Duodenal mucosa (tissue), 2 donors: ENCODE results near the gene COL20A1.

Experiments
- H3K27ac ChIP-seq: one replicate; pipeline ENCODE4 v1.7.0; 2013; ENCODE audit warnings: low read depth, low read length
- H3K27me3 ChIP-seq, 2 donors: one replicate each; pipeline ENCODE4 v1.7.0; 2013; ENCODE audit warnings: low read length in 2 of 2, control low read depth in 1 of 2; ENCODE audit not compliant: insufficient read depth in 2 of 2, control insufficient read depth in 1 of 2
- H3K36me3 ChIP-seq, 2 donors: one replicate each; pipeline ENCODE4 v1.7.0; 2013; ENCODE audit warnings: low read length in 2 of 2, control low read depth in 1 of 2; ENCODE audit not compliant: insufficient read depth in 2 of 2, control insufficient read depth in 1 of 2
- H3K4me1 ChIP-seq, 2 donors: one replicate each; pipeline ENCODE4 v1.7.0; 2013; ENCODE audit warnings: low read length in 2 of 2, control low read depth in 1 of 2; ENCODE audit not compliant: insufficient read depth in 2 of 2, control insufficient read depth in 1 of 2
- H3K4me3 ChIP-seq, 2 donors: one replicate each; pipeline ENCODE4 v1.7.0; 2013; ENCODE audit warnings: low read length in 2 of 2, low read depth in 1 of 2
- H3K9ac ChIP-seq, 2 donors: one replicate each; pipeline ENCODE4 v1.7.0; 2013; ENCODE audit warnings: low read length in 2 of 2, low read depth in 1 of 2
- H3K9me3 ChIP-seq, 2 donors: one replicate each; pipeline ENCODE4 v1.7.0; 2013; ENCODE audit warnings: low read length in 2 of 2, control low read depth in 1 of 2; ENCODE audit not compliant: control insufficient read depth in 1 of 2

The COL20A1 gene

DNA sequence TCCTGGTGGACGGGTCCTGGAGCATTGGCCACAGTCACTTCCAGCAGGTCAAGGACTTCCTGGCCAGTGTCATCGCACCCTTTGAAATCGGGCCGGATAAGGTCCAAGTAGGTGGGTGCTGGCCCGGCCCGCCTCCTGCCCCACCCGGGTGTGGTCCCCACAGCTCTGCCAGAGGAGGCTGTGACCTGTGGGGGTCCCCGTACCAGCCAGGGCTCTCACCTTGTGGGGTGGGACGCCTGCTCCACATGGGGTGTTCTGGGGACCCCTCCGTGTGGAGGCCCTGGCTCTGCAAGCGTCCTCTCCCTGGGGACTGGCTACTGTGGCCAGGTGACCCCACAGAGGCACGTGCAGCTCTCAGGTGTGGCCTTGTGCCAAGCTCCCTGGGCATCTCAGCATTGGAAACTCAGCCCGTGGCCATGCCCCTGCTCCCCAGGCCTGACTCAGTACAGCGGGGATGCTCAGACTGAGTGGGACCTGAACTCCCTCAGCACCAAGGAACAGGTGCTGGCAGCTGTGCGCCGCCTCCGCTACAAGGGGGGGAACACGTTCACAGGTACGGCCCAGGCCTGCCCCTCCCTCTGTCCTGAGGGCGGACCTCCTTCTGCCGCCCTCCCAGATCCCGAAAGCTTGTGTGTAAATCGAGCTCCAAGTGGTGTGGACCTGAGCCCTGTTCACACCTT lies 14.7 kb downstream of the COL20A1 start:
- Histone ChIP-seq H3K27me3 (peaks cover 0 to 10% of the 10 kb centered on the region in 2 donors), H3K9me3 (no peaks in the 10 kb centered on the region), H3K27ac (no peak overlapping the region), H3K4me1 (no peaks in the 10 kb centered on the region), H3K36me3 (no peaks in the 10 kb centered on the region), H3K9ac (no peak overlapping the region), H3K4me3 (no peak overlapping the region)

DNA sequence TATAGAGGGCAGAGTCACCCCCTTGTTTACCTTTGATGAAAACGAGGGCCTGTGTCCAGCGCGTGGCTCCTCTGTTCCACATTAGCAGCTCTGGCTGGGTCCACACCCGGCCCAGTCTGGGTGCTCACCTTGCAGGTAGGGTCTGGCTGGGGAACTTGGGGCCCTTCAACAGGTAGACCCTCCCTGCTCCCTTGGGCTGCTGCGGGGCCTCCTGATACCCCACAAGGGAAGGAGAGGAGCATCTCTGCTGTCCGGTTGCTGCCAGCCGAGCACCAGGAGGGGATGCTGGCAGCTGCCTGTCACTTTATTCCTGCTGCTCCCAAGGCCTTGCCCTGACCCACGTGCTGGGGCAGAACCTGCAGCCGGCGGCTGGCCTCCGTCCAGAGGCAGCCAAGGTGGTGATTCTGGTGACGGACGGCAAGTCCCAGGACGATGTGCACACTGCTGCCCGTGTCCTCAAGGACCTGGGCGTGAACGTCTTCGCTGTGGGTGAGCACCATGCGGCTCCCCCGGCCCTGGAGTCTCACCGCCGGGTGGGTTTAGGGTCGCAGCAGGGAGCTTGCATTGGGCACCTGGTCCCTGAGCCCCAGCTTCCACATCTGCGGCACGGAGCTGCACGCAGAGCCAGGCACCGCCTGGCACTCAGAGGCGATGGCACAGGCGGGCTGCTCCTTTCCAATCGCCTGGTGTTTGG lies 15.4 kb downstream of the COL20A1 start:
- no peaks in the 10 kb centered on the region for H3K4me1 ChIP-seq
- no peaks in the 10 kb centered on the region for H3K9me3 ChIP-seq
- no peak overlapping the region for H3K9ac ChIP-seq
- H3K27ac ChIP-seq = no peak overlapping the region
- no peaks in the 10 kb centered on the region for H3K36me3 ChIP-seq
- peaks cover 0 to 10% of the 10 kb centered on the region in 2 donors for H3K27me3 ChIP-seq
- no peak overlapping the region for H3K4me3 ChIP-seq

DNA sequence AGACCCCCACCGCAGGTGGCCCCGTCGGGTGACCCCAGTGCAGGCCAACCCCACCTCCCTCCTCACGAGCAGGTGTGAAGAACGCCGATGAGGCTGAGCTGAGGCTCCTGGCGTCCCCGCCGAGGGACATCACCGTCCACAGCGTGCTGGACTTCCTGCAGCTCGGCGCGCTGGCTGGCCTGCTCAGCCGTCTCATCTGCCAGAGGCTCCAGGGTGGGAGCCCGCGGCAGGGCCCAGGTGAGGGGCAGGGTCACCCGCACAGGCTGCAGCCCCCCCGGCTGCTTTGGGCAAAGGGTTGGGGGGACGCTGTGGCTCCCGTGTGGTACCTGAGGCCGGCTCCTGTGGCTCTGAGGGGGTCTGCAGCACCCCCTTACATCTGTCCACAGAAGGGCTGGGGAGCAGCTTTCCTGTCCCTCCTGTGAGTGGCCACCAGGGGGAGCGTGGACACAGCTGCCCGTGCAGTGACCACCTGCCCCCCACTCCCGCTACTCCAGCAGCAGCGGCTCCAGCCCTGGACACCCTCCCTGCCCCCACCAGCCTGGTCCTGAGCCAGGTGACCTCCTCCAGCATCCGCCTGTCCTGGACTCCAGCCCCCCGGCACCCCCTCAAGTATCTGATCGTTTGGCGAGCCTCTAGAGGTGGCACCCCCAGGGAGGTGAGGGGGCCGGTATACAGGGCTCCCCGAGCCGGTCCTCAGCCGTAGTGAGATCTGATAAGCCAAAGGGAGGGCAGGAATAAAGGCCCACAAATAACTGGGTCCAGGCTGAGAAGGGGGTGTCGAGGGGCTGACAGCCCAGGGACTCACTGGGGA lies 16.5 kb downstream of the COL20A1 start:
- no peak overlapping the region for H3K4me3 ChIP-seq
- no peaks in the 10 kb centered on the region for H3K4me1 ChIP-seq
- H3K9ac ChIP-seq = no peak overlapping the region
- no peaks in the 10 kb centered on the region for H3K36me3 ChIP-seq
- no peak overlapping the region for H3K27ac ChIP-seq
- peaks cover 0 to 10% of the 10 kb centered on the region in 2 donors for H3K27me3 ChIP-seq
- no peaks in the 10 kb centered on the region for H3K9me3 ChIP-seq

DNA sequence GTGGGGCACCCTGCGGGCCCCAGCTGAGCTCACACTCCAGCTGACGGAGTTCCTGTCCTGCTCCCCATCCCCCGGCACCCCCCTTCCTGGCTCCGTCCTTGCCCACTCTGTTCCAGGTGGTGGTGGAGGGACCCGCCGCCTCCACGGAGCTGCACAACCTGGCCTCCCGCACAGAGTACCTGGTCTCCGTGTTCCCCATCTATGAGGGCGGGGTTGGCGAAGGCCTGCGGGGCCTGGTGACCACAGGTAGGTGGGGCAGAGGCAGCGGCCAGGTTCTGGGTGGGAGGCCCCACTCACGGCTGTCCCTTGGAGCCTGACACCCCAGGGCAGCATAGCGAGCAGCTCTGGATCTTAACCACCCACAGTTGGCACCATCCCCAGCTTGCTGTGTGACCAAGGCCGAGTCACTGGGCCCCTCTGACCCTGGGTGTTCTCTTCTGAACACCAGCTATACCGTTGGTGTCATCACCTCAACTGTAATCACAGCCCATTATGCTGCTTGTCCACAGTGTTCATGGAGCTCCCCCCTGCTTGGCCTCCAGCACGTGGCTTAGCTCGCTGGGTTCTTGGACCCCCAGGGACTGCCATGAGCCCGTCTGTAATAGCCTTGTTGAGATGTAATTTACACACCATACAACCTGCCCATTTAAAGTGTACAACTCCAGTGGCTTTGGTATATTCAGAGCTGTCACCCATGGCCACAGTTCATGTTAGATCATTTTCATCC lies 17.4 kb downstream of the COL20A1 start:
- Histone ChIP-seq H3K9ac (no peak overlapping the region), H3K27me3 (peaks cover 0 to 10% of the 10 kb centered on the region in 2 donors), H3K4me1 (no peaks in the 10 kb centered on the region), H3K9me3 (no peaks in the 10 kb centered on the region), H3K27ac (no peak overlapping the region), H3K36me3 (no peaks in the 10 kb centered on the region), H3K4me3 (no peak overlapping the region)

DNA sequence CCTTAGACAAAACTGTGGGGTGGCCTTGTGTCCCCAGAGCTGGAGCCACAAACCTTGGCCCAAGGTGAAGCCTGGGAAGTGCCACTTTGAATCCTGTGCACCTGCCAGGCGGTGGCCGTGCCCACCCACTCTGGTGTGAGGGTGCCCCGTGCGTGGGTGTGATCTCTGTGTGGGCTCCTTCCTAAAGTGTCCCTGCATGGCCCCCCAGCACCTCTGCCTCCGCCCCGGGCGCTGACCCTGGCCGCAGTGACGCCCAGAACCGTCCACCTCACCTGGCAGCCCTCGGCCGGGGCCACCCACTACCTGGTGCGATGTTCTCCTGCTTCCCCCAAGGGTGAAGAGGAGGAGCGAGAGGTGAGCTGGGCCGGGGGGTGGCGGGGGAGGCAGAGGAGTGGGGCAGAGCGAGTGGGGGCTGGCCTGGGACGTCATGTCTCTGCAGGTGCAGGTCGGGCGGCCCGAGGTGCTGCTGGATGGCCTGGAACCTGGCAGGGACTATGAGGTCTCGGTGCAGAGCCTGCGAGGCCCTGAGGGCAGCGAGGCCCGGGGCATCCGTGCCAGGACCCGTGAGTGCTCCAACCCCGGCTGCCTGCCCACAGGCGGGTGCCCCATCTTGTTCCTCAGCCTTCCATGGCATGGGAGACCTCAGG lies 18.3 kb downstream of the COL20A1 start:
- H3K4me1 ChIP-seq = no peaks in the 10 kb centered on the region
- H3K27ac ChIP-seq = no peak overlapping the region
- H3K27me3 ChIP-seq = peaks cover 0 to 10% of the 10 kb centered on the region in 2 donors
- H3K9ac ChIP-seq = no peak overlapping the region
- H3K4me3 ChIP-seq = no peak overlapping the region
- no peaks in the 10 kb centered on the region for H3K36me3 ChIP-seq
- H3K9me3 ChIP-seq = no peaks in the 10 kb centered on the region

DNA sequence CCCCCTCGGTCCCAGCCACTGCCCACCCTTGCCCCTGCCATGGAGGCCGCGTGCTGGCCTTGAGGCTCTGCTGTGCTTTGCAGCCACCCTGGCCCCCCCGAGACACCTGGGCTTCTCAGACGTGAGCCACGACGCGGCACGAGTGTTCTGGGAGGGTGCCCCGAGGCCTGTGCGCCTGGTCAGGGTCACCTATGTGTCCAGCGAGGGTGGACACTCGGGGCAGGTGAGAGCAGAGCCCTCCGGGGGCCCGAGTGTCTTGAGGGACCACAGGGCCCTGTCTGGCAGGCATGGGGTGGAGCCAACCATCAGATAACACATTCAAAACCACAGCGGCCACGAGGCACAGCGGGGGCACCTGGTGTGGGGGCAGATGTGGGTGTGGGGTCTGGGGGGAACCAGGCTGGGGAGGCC lies 18.9 kb downstream of the COL20A1 start:
- Histone ChIP-seq H3K9me3 (no peaks in the 10 kb centered on the region), H3K4me3 (no peak overlapping the region), H3K9ac (no peak overlapping the region), H3K4me1 (no peaks in the 10 kb centered on the region), H3K36me3 (no peaks in the 10 kb centered on the region), H3K27me3 (peaks cover 0 to 10% of the 10 kb centered on the region in 2 donors), H3K27ac (no peak overlapping the region)

DNA sequence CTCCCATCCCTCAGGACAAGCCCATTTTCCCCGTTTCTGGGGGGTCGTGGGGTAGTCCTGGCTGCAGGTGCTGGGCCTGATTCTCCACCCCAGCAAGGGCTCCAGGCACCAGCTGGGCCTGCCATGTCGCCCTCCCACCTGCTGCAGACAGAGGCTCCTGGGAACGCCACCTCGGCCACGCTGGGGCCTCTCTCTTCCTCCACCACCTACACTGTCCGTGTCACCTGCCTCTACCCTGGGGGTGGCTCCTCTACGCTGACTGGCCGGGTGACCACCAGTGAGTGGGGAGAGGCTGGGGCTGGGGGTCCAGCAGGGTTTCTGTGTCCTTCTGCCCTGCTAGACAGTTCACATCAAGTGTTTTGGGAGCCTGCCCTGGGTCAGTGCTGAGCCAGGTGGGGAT lies 19.3 kb downstream of the COL20A1 start:
- H3K27me3 ChIP-seq = peaks cover 0 to 9% of the 10 kb centered on the region in 2 donors
- no peak overlapping the region for H3K27ac ChIP-seq
- H3K36me3 ChIP-seq = no peaks in the 10 kb centered on the region
- H3K4me3 ChIP-seq = no peak overlapping the region
- H3K9ac ChIP-seq = no peak overlapping the region
- H3K4me1 ChIP-seq = no peaks in the 10 kb centered on the region
- H3K9me3 ChIP-seq = no peaks in the 10 kb centered on the region

DNA sequence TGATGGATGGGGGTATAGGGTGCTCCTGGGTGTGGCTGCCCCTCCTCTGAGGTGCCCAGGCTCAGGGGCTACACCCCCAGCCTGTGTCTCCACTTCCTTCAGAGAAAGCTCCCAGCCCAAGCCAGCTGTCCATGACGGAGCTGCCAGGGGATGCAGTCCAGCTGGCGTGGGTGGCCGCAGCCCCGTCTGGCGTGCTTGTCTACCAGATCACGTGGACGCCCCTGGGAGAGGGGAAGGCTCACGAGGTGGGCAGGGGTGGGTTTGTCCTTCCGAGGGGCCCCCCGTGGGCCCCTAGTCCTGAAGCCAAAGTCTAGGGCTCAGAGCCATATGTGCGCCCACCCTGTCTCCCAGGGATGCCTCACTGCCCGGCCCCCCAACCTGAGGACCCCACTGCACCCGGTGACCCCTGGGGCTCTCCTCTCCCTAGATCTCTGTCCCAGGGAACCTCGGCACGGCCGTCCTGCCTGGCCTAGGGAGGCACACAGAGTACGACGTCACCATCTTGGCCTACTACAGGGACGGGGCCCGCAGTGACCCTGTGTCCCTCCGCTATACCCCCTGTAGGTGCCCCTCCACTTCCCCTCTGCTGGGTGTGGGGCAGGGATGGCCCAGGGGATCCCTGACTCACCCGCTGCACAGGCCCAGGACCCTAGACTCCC lies 19.8 kb downstream of the COL20A1 start:
- no peak overlapping the region for H3K4me3 ChIP-seq
- H3K27me3 ChIP-seq = peaks cover 0 to 7% of the 10 kb centered on the region in 2 donors
- no peaks in the 10 kb centered on the region for H3K36me3 ChIP-seq
- no peaks in the 10 kb centered on the region for H3K4me1 ChIP-seq
- no peaks in the 10 kb centered on the region for H3K9me3 ChIP-seq
- H3K27ac ChIP-seq = no peak overlapping the region
- no peak overlapping the region for H3K9ac ChIP-seq

DNA sequence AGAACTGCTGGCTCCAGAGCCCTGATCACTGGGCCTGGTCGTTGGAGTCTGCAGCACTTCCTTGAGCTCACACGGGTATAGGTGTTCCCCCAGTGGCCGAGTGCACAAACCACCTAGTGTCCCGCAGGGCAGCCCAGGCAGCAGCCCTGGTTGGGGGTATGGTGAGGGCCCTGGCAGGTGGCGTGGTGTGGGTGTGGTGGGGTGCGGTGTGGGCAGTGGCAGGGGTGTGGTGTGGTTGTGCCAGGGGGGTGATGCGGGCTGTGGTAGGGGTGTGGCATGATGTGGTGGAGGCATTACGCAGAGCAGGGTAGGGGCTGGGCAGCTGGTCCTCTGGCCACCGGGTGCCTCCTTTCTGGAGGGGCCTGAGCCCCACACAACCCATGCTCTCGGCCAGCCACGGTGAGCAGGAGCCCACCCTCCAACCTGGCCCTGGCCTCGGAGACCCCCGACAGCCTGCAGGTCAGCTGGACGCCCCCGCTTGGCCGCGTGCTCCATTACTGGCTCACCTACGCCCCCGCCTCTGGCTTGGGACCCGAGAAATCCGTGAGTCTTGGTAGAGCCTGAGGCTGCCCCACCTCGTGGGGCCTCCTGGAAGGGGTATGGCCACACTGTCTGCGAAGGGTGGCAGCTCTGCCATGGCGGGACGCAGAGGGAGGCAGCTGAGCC lies 20.5 kb downstream of the COL20A1 start:
- Histone ChIP-seq H3K27ac (no peak overlapping the region), H3K9me3 (no peaks in the 10 kb centered on the region), H3K27me3 (peaks cover 0 to 2% of the 10 kb centered on the region in 2 donors), H3K4me1 (no peaks in the 10 kb centered on the region), H3K9ac (no peak overlapping the region), H3K36me3 (no peaks in the 10 kb centered on the region), H3K4me3 (no peak overlapping the region)
